ENCODE results near the gene USP48.

Gene USP48

GRCh38 chr1:21665711-21666575 is 117.0 kb downstream of the USP48 start:
- no peak for DNase-seq

DNA sequence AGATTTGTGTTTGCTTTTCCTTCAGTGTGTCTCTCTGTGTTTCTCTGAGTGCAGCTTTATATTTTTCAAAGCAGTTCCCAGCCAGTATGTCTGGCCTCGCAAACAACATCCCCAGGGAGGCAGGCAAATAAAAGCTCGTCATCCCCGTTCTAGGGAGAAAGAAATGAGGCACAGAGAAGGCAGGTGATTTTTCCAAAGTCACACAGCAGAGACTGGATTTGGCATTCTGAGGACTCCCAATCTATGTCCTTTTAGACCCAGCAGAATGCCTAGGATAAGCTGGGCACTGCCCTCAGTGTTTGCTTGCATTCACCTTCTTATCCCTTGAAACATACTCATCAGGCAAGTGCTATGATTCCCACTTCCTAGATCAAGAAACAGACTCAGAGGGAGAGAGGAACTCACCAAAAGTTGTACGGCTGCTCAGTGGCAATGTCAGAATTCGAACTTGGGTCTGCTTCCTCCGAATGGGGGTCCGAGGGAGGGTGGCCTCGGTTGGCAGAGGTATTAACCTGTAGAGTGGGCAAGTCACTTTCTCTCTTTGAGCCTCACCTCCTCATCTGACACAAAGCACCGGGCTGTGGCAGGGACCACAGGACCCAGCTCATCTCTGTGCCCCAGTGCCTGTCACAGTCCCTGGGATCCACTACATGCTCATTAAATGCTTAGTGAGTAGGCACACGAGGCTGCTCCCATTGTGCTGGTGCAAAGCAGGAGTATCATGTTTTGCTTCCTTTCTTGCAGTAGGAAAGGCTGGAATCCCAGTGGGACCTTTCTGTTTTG is 118.0 kb downstream of the USP48 start:
- no peak for DNase-seq

DNA sequence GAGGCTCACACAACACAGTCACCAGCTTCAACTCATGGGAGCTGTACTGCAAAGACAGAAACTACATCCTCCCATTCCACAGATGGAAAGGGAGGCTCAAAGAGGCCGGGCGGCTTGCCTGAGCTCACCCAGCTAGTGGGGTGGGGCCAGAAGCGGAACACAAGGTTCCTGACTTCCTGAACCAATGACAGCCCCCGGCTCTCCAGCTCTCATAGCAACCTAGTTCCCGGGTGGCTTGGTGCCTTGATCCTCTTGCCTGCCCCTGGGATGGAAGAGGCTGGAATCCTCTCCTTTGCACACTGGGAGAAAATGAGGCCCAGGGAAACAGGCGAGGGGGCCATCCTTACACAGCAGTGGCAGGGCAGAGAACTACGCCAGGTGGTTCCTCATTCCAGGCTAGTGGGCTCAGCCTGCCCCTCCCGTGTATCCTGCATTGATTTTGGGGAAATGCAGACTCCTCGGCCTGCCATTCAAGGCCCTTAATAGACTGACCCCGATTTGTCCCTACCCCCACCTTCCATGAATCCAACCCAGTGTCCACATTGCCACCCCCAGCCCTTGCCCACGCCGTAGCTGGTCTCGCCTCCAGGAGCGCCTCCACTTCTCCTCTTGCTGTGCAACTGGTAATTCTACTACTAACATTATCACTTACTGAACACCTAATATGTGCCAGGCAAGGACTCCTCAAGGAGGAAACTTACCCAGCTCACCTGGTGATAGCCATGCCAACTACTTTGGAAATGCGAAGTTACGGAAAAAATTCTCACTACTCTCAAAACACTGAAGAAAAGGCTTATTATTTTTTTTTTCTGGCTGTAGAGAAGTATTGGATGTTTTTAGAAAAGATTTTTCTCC is 118.8 kb downstream of the USP48 start:
- no peak for DNase-seq

DNA sequence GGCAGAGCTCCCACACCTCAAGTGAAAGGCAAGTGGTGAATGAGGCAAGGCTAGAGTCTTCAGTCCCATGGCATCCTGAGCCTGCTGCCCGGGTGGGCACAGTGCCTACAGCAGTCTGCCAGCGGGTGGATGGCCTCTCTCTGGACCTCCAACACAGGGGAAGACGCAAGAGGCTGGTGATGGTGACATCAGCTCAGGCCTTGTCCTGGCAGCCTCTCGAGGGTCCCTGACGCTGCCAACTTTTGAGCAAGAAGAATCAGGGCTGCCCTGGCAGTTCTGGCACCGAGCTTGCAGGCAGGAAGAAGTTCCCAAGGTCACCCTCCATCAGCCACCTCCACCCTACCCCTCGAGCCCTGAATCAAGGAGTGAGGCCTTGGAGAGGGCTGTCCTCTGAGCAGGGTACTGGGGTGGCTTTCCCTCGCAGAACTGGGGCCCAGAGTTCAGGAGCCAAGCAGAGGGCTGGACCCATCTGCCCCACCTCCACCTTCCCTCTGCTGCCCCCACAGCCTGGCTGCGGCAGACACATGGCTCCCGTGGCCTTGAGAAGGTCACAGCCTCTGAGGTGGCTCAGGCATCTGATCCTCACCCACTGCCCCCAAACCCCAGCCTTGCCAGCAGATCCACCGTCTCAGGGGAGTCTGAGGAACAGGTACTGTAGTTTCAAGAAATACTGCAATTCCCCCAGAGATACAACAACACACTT is 119.5 kb downstream of the USP48 start:
- DNase-seq: no peak

- DNase-seq: no peak
Observed at GRCh38 chr1:21662426-21663247, 120.3 kb downstream of the USP48 start.

DNA sequence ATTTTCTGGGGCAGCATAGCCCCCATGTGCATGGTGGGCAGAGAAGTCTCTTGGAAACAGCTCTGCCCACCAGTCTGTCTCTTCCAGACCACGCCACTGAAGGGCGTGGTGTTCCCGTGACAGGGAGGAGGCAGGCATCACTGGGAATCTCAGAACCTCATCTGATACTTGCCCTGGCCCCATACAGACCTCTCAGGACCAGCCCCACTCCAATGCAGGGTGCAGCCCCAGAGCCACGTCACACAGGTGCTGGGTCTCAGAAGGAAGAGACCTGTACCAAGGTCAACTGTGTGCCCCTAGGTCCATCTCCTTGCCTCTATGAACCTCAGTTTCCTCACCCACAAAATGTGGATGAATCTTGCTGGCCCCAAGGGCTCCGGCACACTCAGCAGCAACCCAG is 121.1 kb downstream of the USP48 start:
- no peak for DNase-seq

DNA sequence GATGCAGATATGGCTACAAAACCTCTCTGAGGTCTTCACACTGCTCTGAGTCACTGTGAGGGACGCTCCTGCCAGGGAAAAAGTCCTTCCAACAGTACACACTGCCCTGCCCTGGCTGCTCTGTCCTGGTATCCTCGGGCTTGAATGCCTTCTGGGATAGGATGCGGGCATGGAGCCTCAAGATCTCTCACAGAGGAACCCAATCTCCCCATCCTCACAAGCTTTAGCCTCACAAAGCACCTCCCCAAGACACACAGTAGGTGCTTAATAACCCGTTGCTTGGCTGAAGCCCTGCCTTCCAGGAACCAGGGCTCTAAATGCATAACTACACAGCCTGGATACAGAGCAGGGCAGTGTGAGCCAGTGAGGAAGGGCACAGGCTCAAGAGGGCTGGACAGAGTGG is 123.0 kb downstream of the USP48 start:
- no peak for DNase-seq

- DNase-seq: peak; percentile 81
Observed at GRCh38 chr1:21659099-21659923, 123.6 kb downstream of the USP48 start.

- no peak for DNase-seq
Observed at GRCh38 chr1:21657456-21658190, 125.3 kb downstream of the USP48 start.

DNA sequence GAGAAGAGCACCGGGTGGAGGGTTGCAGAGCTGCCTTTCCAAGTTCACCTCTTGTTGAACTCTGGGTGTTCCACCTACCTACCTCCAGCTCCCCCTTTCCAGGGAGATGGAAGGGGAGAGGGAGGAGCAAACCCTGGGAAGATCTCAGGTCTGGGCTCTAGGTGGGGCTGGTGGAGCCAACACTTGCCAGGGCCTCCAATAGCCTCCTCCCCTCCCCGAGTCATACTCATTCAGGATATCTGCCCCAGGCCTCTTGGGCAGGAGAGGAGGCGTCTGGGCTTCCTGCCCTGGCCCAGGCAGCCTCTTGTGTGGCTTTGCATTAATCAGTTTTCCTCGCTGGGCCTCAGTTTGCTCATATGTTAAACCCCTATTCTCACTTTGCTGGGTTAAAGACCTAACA is 127.2 kb downstream of the USP48 start:
- no peak for DNase-seq

- DNase-seq: no peak
Observed at GRCh38 chr1:21655259-21655658, 127.7 kb downstream of the USP48 start.

GRCh38 chr1:21654209-21654608 is 128.7 kb downstream of the USP48 start:
- DNase-seq: no peak

DNA sequence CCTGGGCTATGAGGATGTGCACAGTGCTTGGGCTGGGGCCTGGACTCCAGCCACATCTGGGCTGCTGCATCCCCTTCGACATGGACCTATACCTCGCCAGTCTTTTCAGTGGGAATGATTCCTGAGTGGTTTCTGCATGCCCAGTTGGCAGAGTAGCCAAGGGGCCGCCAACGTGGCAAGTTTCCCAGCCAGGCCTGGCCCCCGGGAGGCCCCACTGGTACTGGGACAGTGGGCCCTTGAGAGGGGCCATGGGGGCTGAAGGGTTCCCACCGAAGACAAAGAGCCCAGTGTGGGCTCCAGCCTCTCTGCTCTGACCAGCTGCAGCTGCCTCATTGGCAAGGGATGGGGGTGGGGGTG is 129.2 kb downstream of the USP48 start:
- DNase-seq: no peak

DNA sequence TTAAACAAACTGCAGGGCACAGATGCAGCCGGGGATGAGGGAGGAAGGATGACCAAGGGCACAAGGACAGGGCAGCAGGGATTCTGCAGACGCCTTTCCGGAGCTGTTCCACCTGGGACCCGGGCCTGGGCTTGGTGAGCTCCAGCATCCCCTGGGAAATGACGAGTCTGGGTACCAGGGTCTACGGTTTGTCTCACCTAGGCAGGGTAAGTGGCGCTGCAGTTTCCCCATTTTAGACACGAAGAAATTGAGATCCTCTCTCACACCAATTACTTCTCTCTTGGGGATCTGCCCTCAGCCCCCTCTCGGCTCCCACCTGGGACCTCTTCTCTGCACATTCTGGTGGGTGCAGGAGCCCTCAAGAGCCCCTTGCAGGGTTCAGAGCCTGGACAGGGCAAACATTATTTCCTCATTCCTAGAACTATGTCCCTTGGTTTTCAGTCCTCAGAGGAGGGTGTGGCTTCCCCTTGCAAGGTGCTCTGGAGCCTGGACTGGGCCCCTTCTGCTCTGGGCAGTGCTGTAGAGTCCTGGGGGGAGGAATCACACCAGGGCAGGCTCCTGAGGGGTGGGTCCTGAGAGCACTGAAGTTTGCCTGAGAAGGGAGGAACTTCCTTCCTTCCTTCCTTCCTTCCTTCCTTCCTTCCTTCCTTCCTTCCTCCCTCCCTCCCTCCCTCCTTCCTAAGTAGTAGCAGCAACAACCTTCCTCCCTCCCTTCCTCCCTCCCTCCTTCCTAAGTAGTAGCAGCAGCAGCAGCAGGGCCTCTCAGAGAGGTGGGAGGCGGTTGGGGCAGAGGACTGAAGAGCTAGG is 129.8 kb downstream of the USP48 start:
- DNase-seq: no peak

- DNase-seq: no peak
Observed at GRCh38 chr1:21652101-21652936, 130.6 kb downstream of the USP48 start.

DNA sequence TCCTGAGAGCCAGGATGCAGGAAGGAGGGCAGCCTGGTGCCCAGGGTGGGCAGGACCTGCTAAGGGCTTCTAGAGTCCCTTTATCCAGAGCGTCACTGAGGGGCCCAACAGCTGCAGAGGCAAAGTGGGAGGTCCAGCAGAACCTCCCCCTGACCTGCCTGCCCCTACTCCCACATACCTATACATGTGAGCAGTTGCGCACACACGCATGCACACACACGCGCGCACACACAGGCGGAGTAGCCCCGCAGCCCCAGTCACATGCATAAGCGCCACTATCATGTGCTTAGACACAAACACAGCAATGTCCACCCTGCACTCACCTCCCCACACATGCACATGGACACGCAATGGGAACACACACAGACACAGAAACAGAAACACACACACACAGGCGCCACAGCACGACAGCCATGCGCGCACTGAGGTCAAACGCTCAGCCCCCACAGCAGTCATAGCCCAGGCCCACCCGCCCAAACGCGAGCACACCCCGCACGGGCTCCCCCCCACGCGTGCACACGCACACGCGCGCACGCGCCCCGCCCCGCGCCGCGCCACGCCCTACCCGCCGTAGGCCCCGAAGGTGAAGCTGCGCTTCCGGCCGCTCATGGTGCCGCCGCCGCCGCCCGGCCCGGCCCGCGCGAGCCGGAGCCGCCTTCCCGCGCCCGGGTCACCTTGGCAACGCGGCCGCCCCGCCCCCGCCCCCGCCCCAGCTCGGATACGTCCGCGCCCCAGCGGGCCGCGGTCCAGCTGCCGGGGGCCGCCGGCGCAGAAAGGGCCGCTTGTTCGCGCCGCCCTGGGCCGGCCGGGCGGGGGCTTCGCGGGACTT is 131.5 kb downstream of the USP48 start:
- DNase-seq: peak; percentile 54

GRCh38 chr1:21650400-21650799 is 132.5 kb downstream of the USP48 start:
- no peak for DNase-seq
